BLaER1 (cell line): Measurements from ENCODE around the gene SPIN3.
"Not testable (repeated sequence)": the region's sequence is repeated elsewhere in the genome, so short reads cannot be mapped to it uniquely, and the experiment has no call there.

ENCODE experiments used
- H3K27ac ChIP-seq: shearing (Covaris generic); formaldehyde crosslinking; 2 replicates; pipeline ENCODE4 v1.8.1; 2022
- H3K27me3 ChIP-seq: shearing (Covaris generic); formaldehyde crosslinking; 2 replicates; pipeline ENCODE4 v1.8.1; 2022
- H3K36me3 ChIP-seq: shearing (Covaris generic); formaldehyde crosslinking; 2 replicates; pipeline ENCODE4 v1.8.1; 2022
- H3K4me1 ChIP-seq: shearing (Covaris generic); formaldehyde crosslinking; 2 replicates; pipeline ENCODE4 v1.8.1; 2022
- H3K4me2 ChIP-seq: shearing (Covaris generic); formaldehyde crosslinking; 2 replicates; pipeline ENCODE4 v1.8.1; 2022
- H3K4me3 ChIP-seq: shearing (Covaris generic); formaldehyde crosslinking; 2 replicates; pipeline ENCODE4 v1.8.1; 2022
- H3K9ac ChIP-seq: shearing (Covaris generic); formaldehyde crosslinking; 2 replicates; pipeline ENCODE4 v1.8.1; 2022
- H3K9me3 ChIP-seq: shearing (Covaris generic); formaldehyde crosslinking; 2 replicates; pipeline ENCODE4 v1.8.1; 2022
- H4K20me1 ChIP-seq: shearing (Covaris generic); formaldehyde crosslinking; 2 replicates; pipeline ENCODE4 v1.8.1; 2022
- Cebpa-rat ChIP-seq: shearing (Covaris generic); IDR thresholded peaks from 2 replicates; pipeline ENCODE4 v1.8.1; 2022

SPIN3 gene

DNA sequence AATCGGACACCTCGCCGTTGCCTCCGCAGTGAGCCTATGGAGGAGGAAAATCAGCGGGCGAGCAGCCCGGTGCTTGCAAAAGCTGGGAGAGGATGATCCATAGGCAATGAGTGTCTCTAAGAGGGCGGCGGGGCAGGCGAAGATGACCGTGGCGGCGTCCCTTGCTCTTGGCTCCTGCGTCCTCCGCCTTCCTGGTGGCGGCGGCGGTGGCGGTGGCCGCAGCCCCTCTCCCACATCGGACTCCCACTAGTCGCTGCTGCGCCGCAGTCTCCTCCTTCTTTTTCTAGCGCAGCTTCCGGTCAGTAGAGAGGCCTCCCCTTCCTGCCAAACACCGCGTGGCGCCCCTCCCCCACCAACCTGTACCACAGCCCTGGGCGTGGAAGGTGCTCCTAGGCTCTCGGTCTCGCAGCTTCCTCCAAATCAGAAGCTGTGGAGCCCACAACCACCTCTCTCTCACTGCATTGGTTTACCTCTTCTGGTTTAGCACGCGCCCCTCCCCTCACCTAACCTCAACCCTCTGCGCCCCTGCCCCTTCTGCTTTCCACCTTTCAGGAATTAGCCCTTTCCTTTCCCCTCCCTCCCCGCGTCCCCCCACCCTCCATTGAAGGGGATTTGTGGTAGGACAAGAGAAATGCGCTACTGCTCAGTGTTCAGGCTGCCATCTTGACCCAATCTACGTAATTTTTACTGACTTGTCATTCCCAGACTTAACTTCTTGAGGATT, at the start of gene SPIN3:
Gene SPIN3, minus strand, starts transcription at position 271 of the 724 bp plus-strand sequence. CDS start 594 bp downstream, outside the sequence.
- Histone ChIP-seq H3K9ac (no peak within 1 kb of the TSS), H3K27ac (no peak within 1 kb of the TSS), H3K4me1 (no peaks in the 10 kb centered on the region), H3K4me3 (no peak within 1 kb of the TSS), H4K20me1 (no peaks in the 10 kb centered on the region), H3K4me2 (no peak within 1 kb of the TSS), H3K27me3 (peaks cover 68% of the 10 kb centered on the region), H3K9me3 (peaks cover 7% of the 10 kb centered on the region; the same call in 1 of the 2 replicates), H3K36me3 (no peaks in the 10 kb centered on the region)
- no peak for TF ChIP-seq Cebpa-rat

- Histone ChIP-seq H3K4me2 (no peak overlapping the region), H3K9ac (no peak overlapping the region), H3K4me3 (no peak overlapping the region), H3K27ac (no peak overlapping the region), H4K20me1 (no peaks in the 10 kb centered on the region), H3K36me3 (no peaks in the 10 kb centered on the region), H3K27me3 (peaks cover 89% of the 10 kb centered on the region), H3K9me3 (peaks cover 9% of the 10 kb centered on the region; the same call in 1 of the 2 replicates), H3K4me1 (no peaks in the 10 kb centered on the region)
- no peak for TF ChIP-seq Cebpa-rat
Measured at GRCh38 chrX:57044245-57044644, 48.9 kb upstream of the SPIN3 start.

- not testable (repeated sequence) for H3K27ac ChIP-seq, H3K36me3 ChIP-seq, H4K20me1 ChIP-seq, H3K4me1 ChIP-seq, H3K4me3 ChIP-seq, H3K4me2 ChIP-seq, H3K9ac ChIP-seq
- Histone ChIP-seq H3K27me3 (peaks cover 77% of the 10 kb centered on the region), H3K9me3 (peaks cover 30% of the 10 kb centered on the region)
Measured at GRCh38 chrX:57037265-57037664, 41.9 kb upstream of the SPIN3 start.

GRCh38 chrX:56994375-56995270, 718 bp downstream of the SPIN3 start:
- TF ChIP-seq Cebpa-rat: no peak
- Histone ChIP-seq H3K4me1 (no peaks in the 10 kb centered on the region), H3K4me3 (no peak overlapping the region), H4K20me1 (no peaks in the 10 kb centered on the region), H3K27ac (no peak overlapping the region), H3K36me3 (no peaks in the 10 kb centered on the region), H3K9ac (no peak overlapping the region), H3K4me2 (no peak overlapping the region), H3K9me3 (peaks cover 7% of the 10 kb centered on the region; the same call in 1 of the 2 replicates), H3K27me3 (peaks cover 62% of the 10 kb centered on the region)

- Histone ChIP-seq H3K27me3 (peaks cover 33% of the 10 kb centered on the region), H3K9ac (no peak overlapping the region), H4K20me1 (no peaks in the 10 kb centered on the region), H3K9me3 (no peaks in the 10 kb centered on the region), H3K4me1 (no peaks in the 10 kb centered on the region), H3K27ac (no peak overlapping the region), H3K36me3 (no peaks in the 10 kb centered on the region), H3K4me2 (no peak overlapping the region), H3K4me3 (no peak overlapping the region)
- TF ChIP-seq Cebpa-rat: no peak
Measured at GRCh38 chrX:56987741-56988140, 7.6 kb downstream of the SPIN3 start.

- Histone ChIP-seq H3K27ac (no peak overlapping the region), H3K9ac (no peak overlapping the region), H3K27me3 (peaks cover 22% of the 10 kb centered on the region), H3K4me1 (no peaks in the 10 kb centered on the region), H3K4me3 (no peak overlapping the region), H3K4me2 (no peak overlapping the region), H3K9me3 (no peaks in the 10 kb centered on the region), H3K36me3 (no peaks in the 10 kb centered on the region), H4K20me1 (no peaks in the 10 kb centered on the region)
- TF ChIP-seq Cebpa-rat: no peak
Measured at GRCh38 chrX:56986138-56986537, 9.2 kb downstream of the SPIN3 start.

GRCh38 chrX:56978172-56978571, 17.2 kb downstream of the SPIN3 start:
- no peak for TF ChIP-seq Cebpa-rat
- Histone ChIP-seq H3K4me2 (no peak overlapping the region), H3K36me3 (no peaks in the 10 kb centered on the region)

GRCh38 chrX:56975611-56976010, 19.7 kb downstream of the SPIN3 start:
- no peaks in the 10 kb centered on the region for H3K27me3 ChIP-seq
- no peak overlapping the region for H3K4me2 ChIP-seq
- H3K9me3 ChIP-seq: no peaks in the 10 kb centered on the region
- no peaks in the 10 kb centered on the region for H4K20me1 ChIP-seq
- no peak overlapping the region for H3K9ac ChIP-seq
- H3K4me1 ChIP-seq: no peaks in the 10 kb centered on the region
- TF ChIP-seq Cebpa-rat: no peak
- no peaks in the 10 kb centered on the region for H3K36me3 ChIP-seq
- no peak overlapping the region for H3K4me3 ChIP-seq
- no peak overlapping the region for H3K27ac ChIP-seq

More at GRCh38 chrX:56978172-56978571, 17.2 kb downstream of the SPIN3 start:
- Histone ChIP-seq H4K20me1 (no peaks in the 10 kb centered on the region), H3K27ac (no peak overlapping the region), H3K9ac (no peak overlapping the region), H3K9me3 (no peaks in the 10 kb centered on the region), H3K4me3 (no peak overlapping the region), H3K27me3 (peaks cover 5% of the 10 kb centered on the region; the same call in 1 of the 2 replicates), H3K4me1 (no peaks in the 10 kb centered on the region)

- Histone ChIP-seq H3K36me3 (no peaks in the 10 kb centered on the region), H3K9ac (no peak overlapping the region), H3K9me3 (no peaks in the 10 kb centered on the region), H3K27me3 (no peaks in the 10 kb centered on the region), H3K4me3 (no peak overlapping the region), H3K4me2 (no peak overlapping the region), H4K20me1 (no peaks in the 10 kb centered on the region), H3K4me1 (no peaks in the 10 kb centered on the region), H3K27ac (no peak overlapping the region)
- TF ChIP-seq Cebpa-rat: no peak
Measured at GRCh38 chrX:56974408-56974807, 20.9 kb downstream of the SPIN3 start.

GRCh38 chrX:56969559-56969958, 25.8 kb downstream of the SPIN3 start:
- Histone ChIP-seq H4K20me1 (no peaks in the 10 kb centered on the region), H3K4me2 (no peak overlapping the region), H3K27me3 (no peaks in the 10 kb centered on the region), H3K9me3 (no peaks in the 10 kb centered on the region), H3K4me3 (no peak overlapping the region), H3K36me3 (no peaks in the 10 kb centered on the region), H3K9ac (no peak overlapping the region), H3K27ac (no peak overlapping the region), H3K4me1 (no peaks in the 10 kb centered on the region)
- TF ChIP-seq Cebpa-rat: no peak
